HL-60 (cell line): Measurements from ENCODE around the gene GNB1.
"Not testable (repeated sequence)": the region's sequence is repeated elsewhere in the genome, so short reads cannot be mapped to it uniquely, and the experiment has no call there.

Experiments
- DNase-seq, 2 experiments: peaks; one replicate each; pipeline ENCODE4 v3.0.0-alpha.2; 2010 to 2020; ENCODE audit warnings: low read depth in 1 of 2, low spot score in 1 of 2
- H3K27ac ChIP-seq: fragments of 250-450 bp; sonication (Bioruptor Pico); replicated peaks from 2 replicates; pipeline ENCODE4 v1.5.1; 2020; ENCODE audit warnings: mild to moderate bottlenecking, moderate library complexity
- H3K27me3 ChIP-seq: fragments of 250-450 bp; sonication (Bioruptor Pico); 2 replicates; pipeline ENCODE4 v1.5.1; 2021; ENCODE audit warnings: mild to moderate bottlenecking, moderate library complexity; ENCODE audit not compliant: insufficient read depth, poor library complexity, severe bottlenecking
- H3K4me3 ChIP-seq: replicated peaks from 2 replicates; pipeline ENCODE4 v1.5.1; 2011; ENCODE audit warnings: mild to moderate bottlenecking, control low read depth, low read length; ENCODE audit not compliant: insufficient read depth
- CTCF ChIP-seq: IDR thresholded peaks from one replicate; pipeline ENCODE4 v1.5.1; 2011; ENCODE audit warnings: low read length, control low read depth, inconsistent platforms; ENCODE audit not compliant: insufficient read depth
- GABPA ChIP-seq: IDR thresholded peaks from 2 replicates; pipeline ENCODE4 v1.6.1; 2012; ENCODE audit warnings: low read depth
- POLR2AphosphoS5 ChIP-seq: IDR thresholded peaks from 2 replicates; pipeline ENCODE4 v1.6.1; 2012; ENCODE audit warnings: low read depth
- REST ChIP-seq: IDR thresholded peaks from 2 replicates; pipeline ENCODE4 v1.6.1; 2012; ENCODE audit warnings: low read depth; ENCODE audit not compliant: insufficient replicate concordance
- SPI1 ChIP-seq: IDR thresholded peaks from 2 replicates; pipeline ENCODE4 v1.6.1; 2012; ENCODE audit warnings: low read depth, mild to moderate bottlenecking, borderline replicate concordance

The GNB1 gene

GRCh38 chr1:1889090-1889750, 1.7 kb downstream of the GNB1 start:
- no peak for TF ChIP-seq SPI1
- no peak for TF ChIP-seq REST
- no peak for TF ChIP-seq GABPA
- TF ChIP-seq CTCF = no peak
- no peak for TF ChIP-seq POLR2AphosphoS5

GRCh38 chr1:1883890-1884289, 7.0 kb downstream of the GNB1 start:
- not testable (repeated sequence) for H3K27ac ChIP-seq, H3K4me3 ChIP-seq, DNase-seq, H3K27me3 ChIP-seq

More at GRCh38 chr1:1889090-1889750, 1.7 kb downstream of the GNB1 start:
- Histone ChIP-seq H3K27me3 (no peaks in the 10 kb centered on the region), H3K4me3 (peak overlapping the region; percentile 73), H3K27ac (peak overlapping the region; percentile 80)
- DNase-seq = no peak

- Histone ChIP-seq H3K4me3 (no peak overlapping the region), H3K27ac (no peak overlapping the region), H3K27me3 (no peaks in the 10 kb centered on the region)
- DNase-seq = no peak
- TF ChIP-seq CTCF = no peak
- no peak for TF ChIP-seq REST
- TF ChIP-seq POLR2AphosphoS5 = no peak
Measured at GRCh38 chr1:1883092-1883873, 7.6 kb downstream of the GNB1 start.

GRCh38 chr1:1881727-1882126, 9.2 kb downstream of the GNB1 start:
- Histone ChIP-seq H3K27ac (no peak overlapping the region), H3K27me3 (no peaks in the 10 kb centered on the region), H3K4me3 (no peak overlapping the region)
- no peak for DNase-seq
- TF ChIP-seq GABPA (no peak), SPI1 (no peak), POLR2AphosphoS5 (no peak), CTCF (no peak), REST (no peak)
